ENCODE data around the gene SCGB2B2. TPM values are rescaled to one million over a fixed set of nuclear protein-coding genes. Genes with fewer than 3 reads are reported as not detected.
"Not testable (repeated sequence)": the region's sequence is repeated elsewhere in the genome, so short reads cannot be mapped to it uniquely, and the experiment has no call there.

The SCGB2B2 gene
- total RNA-seq, 2 experiments from 2014 or later = 0.19 TPM; not detected in 1

DNA sequence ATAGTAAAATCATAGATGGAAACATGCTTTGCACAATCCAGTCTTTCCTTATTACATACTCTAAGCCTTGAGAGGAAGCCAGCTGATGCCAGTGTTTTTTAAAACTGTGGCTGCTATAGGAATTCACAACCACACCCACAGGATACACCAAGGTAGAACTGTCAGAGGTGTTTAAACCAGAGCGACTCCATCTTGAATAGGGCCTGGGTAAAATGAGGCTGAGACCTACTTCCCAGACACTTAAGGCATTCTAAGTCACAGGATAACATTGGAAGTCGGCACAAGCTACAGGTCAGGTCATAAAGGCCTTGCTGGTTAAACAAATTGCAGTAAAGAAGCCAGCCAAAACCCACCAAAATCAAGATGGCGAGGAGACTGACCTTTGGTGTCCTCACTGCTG lies 1.7 kb downstream of the SCGB2B2 start:
- POLR2A ChIA-PET = no interaction called here
- CTCF ChIA-PET = interaction anchor here (1.2 kb wide), 1 partner anchor 35 kb away, joined by 3 read pairs; no protein-coding TSS in a partner anchor

DNA sequence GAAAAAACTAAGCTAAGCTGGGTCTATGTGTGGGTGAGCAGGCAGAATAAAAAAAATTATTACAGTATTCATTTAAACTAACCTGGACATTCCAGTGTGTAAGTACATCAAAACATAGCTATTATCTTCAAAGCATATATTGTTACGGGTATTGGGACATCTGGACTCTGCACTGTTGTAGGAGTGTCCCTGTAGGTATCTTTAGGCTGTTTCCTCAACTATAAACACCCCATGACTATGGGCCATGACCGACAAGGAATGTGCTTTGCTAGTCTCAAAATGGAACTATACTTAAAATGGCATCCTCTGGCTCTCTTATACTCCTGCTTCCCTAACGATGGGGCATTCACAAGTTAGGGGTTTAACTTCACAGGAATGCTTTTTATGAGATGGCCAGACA lies 3.4 kb downstream of the SCGB2B2 start:
- POLR2A ChIA-PET = no interaction called here

DNA sequence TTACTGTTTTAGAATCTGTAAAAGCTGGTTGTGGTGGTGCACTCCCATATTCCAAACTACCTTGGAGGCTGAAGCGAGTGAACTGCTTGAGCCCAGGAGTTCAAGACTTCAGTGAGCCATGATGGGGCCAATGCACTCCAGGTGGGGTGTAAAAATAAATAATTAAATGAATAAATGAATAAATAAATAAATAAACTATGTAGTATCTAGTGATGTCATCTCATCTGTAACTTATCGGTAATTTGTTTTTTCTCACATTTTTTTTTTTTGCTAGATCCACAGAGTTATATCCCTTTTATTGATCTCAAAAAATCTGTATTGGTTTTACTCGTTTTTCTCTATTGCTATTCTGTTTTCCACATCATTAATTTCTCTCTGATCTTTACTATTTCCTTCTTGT lies 5.0 kb downstream of the SCGB2B2 start:
- ChIA-PET CTCF (interaction anchor here (0.6 kb wide), 1 partner anchor 1488 kb away, joined by 6 read pairs; no protein-coding TSS in a partner anchor), POLR2A (no interaction called here)

More for the DNA sequence above, 3.4 kb downstream of the SCGB2B2 start:
- CTCF ChIA-PET = no interaction called here

- CTCF ChIA-PET = no interaction called here
- POLR2A ChIA-PET = no interaction called here
These were observed 7.7 kb downstream of the SCGB2B2 start for GRCh38 chr19:34669305-34669704.

- CTCF ChIA-PET, POLR2A ChIA-PET: not testable (repeated sequence)
These were observed 8.3 kb downstream of the SCGB2B2 start for GRCh38 chr19:34668690-34669089.

GRCh38 chr19:34668077-34668689 lies 8.8 kb downstream of the SCGB2B2 start:
- POLR2A ChIA-PET = not testable (repeated sequence)

DNA sequence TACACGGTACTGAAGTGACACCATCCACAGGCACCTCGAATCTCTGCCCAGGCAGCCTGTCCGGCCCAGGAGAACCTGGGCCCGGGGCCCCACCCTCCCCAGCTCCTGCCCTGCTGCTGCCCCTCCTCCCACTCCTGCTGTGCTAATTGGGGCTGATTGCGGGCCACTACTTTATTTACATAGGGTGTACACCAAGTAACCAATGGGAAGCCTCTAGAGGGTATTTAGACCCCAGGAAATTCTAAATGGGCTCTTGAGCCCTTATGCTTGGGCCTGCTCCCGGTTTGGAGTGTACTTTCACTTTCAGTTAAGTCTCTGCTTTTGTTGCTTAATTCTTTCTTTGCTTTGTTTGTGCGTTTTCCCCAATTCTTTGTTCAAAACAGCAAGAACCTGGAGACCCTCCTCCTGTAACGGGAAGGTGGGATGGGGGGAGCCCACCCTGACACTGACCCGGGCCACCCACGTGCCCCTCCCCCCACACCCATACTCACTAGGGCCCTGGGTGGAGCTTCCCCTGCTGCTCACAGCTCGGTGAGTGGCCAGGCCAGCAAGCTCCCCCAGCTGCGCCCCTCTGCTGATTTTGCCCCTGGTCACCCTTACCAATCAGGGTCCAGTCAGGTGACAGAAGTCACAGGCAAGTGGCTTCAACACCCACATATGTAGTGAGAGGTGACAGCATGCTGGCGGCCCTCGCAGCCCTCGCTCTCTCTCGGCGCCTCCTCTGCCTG lies 9.4 kb downstream of the SCGB2B2 start:
- CTCF ChIA-PET = no interaction called here
- POLR2A ChIA-PET = no interaction called here

More at GRCh38 chr19:34668077-34668689, 8.8 kb downstream of the SCGB2B2 start:
- CTCF ChIA-PET = not testable (repeated sequence)

GRCh38 chr19:34666958-34667265 lies 10.0 kb downstream of the SCGB2B2 start:
- ChIA-PET CTCF (no interaction called here), POLR2A (no interaction called here)

DNA sequence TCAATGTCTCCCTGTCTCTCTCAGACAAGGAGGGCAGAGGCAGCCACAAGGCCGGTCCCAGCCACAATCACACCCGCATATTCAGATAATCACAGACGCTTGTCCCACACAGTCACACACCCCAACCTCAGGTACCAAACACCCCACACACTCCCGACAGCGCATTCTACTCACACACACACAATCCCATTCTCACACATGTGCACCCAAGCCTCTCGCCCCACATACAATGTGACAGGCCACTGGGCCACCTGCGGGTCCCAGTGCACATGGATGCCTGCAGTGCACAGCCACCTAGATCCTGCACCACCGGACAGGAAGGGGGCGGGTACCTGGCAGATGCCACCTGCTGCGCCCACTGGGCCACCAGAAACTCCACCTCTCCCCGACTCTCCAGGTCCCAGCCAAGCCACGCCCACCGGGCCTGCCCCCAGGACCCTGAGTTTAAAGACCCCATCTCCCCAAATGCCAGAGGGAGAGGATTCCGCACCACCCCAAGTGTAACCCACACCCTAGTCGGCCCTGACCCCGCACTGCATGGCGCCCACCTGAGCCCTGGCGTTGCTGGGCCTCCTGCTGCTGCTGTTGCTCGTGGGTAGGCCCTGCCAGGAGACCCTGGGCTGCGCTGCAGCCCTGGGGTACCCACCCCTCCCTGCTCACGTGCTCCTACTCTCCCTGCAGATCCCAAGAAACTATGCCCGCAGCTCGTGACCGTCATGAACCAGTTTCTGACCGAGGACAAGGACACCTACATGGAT lies 10.6 kb downstream of the SCGB2B2 start:
- POLR2A ChIA-PET = no interaction called here
- CTCF ChIA-PET = no interaction called here

DNA sequence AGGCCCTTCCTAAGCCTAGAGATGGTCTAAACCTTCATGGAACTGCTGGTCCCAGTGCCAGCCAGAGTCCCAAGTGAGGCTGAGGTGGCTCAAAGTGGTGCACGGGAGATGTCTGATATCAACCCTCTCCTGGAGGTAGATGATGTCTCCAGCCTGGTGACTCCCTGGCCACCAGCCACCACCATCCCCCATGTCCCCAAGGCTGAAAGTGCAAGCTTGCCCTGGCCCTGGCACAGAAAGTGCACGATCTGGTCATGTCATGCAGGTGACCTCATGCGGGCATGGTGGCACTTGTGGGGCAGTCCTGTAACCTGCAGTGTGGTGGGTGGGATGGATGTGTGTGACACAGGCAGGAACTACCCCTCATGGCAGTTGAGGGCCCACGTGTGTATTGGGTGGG lies 11.7 kb downstream of the SCGB2B2 start:
- CTCF ChIA-PET, POLR2A ChIA-PET: not testable (repeated sequence)

DNA sequence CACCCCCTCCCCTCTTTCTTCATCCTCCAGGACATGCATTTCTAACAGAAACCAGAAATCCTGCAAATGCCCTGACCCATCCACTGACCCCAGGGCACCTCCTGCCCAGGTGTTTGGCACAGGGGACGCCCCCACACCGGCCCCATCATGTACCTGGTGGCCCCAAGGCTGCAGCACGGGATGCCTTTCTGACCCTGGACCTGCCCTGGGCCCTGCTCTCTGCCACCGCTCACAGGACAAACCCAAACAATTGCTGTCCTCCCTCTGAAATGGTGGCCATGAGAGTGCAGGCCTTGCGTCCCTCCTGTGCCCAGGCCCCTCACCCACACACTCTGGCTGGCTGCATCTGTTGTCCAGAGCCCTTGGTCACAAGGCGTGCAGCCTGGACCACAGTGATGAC lies 12.1 kb downstream of the SCGB2B2 start:
- CTCF ChIA-PET = no interaction called here

DNA sequence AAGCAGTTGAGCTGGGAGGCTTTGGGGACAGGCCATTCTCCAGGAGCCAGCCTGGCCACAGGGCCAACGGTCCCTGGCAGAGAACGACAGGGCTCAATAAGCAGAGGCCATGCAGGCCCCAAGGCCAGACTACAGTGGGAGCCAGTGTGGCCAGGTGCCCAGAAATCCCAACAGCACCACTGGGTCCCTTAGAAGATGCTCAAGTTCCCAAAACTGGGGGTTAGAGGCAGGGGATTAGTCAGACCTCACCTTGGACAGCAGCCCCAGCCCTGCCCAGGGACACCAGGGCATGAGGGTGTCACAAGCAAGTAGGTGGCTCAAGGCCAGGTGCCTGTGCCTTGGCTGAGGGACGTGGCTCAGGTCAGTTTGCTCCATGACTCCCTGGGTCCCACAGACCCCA lies 12.8 kb downstream of the SCGB2B2 start:
- ChIA-PET CTCF (no interaction called here), POLR2A (no interaction called here)

More for the DNA sequence above, 12.1 kb downstream of the SCGB2B2 start:
- POLR2A ChIA-PET = no interaction called here

- POLR2A ChIA-PET = no interaction called here
- CTCF ChIA-PET = interaction anchor here (1.4 kb wide), 1 partner anchor 22 kb away, joined by 4 read pairs; no protein-coding TSS in a partner anchor
These were observed 14.0 kb downstream of the SCGB2B2 start for GRCh38 chr19:34662919-34663318.

GRCh38 chr19:34661357-34661756 lies 15.6 kb downstream of the SCGB2B2 start:
- CTCF ChIA-PET = no interaction called here

GRCh38 chr19:34655651-34656050 lies 21.3 kb downstream of the SCGB2B2 start:
- ChIA-PET POLR2A (no interaction called here), CTCF (no interaction called here)

More at GRCh38 chr19:34661357-34661756, 15.6 kb downstream of the SCGB2B2 start:
- POLR2A ChIA-PET = no interaction called here

DNA sequence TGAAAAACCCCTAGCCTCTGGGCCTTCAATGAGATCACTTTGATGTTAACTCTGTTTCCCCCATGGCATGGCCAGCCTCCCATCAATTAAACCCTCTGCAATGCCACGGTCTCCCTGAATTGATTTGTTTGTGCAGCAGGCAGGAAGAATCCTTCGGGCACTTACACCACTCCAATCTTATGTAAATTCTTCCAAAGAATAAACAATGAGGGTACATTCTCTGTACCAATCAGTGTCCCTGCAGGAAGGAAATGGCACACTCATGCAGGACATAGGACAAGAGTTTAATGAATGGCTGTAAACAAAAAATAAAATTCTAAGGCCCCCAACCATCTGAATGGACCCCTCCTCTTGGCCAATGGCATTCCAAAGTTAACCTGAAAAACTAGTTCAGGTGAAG lies 22.2 kb downstream of the SCGB2B2 start:
- CTCF ChIA-PET = no interaction called here
- POLR2A ChIA-PET = no interaction called here

GRCh38 chr19:34651747-34652146 lies 25.2 kb downstream of the SCGB2B2 start:
- ChIA-PET CTCF (interaction anchor here (1.1 kb wide), 1 partner anchor 12 kb away, joined by 4 read pairs; no protein-coding TSS in a partner anchor), POLR2A (no interaction called here)

DNA sequence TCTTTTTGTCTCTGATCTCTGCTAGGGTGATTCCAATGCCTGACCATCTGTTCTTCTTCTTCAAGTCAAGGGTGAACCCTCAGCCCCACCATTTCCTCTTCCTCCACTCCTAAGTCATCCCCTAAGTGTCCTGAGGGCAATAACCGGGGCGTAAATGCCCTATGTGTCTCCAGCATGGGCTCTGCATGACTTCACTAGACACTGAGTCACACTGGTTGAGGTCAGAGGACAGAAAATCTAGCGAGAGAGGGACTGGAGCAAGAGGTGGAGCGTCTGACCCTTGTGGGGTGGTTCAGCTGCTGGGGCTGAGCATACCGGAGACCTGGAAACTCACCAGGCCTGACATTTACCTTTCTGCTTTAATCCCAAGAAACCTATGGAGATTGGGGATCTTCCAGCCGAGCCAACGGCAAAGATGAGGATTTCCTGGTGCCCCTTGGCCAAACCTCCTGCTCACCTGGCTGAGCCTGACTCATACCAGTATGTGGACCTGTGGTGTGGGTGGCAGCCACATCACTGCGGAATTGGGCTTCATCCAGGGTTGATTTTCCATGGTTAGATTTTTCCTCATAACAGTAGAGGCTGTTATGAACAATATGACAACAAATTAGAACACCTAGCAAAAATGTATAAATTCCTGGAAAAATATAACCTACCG lies 26.9 kb downstream of the SCGB2B2 start:
- CTCF ChIA-PET = no interaction called here

GRCh38 chr19:34645551-34645950 lies 31.4 kb downstream of the SCGB2B2 start:
- ChIA-PET POLR2A (no interaction called here), CTCF (interaction anchor here (1.1 kb wide), 1 partner anchor 36 kb away, joined by 3 read pairs; no protein-coding TSS in a partner anchor)

More for the DNA sequence above, 26.9 kb downstream of the SCGB2B2 start:
- POLR2A ChIA-PET = no interaction called here

- POLR2A ChIA-PET = no interaction called here
These were observed 31.9 kb downstream of the SCGB2B2 start for GRCh38 chr19:34644991-34645461.

More at GRCh38 chr19:34644991-34645461, 31.9 kb downstream of the SCGB2B2 start:
- CTCF ChIA-PET = no interaction called here
